Spinal cord (tissue), 10 donors: ENCODE results near the gene RTF2. TPM values are rescaled to one million over a fixed set of nuclear protein-coding genes. Genes with fewer than 3 reads are reported as not detected.

Experiments
- DNase-seq, 6 donors: peaks; one replicate each; pipeline versions ENCODE4 v3.0.0 to v3.0.0-alpha.2; 2013 to 2015; ENCODE audit warnings: low spot score in 6 of 6, low read depth in 4 of 6
- H3K27ac ChIP-seq: one replicate; pipeline ENCODE4 v1.5.1; 2013; ENCODE audit warnings: low read depth, low read length, control low read depth
- H3K27me3 ChIP-seq: one replicate; pipeline ENCODE4 v1.6.1; 2013; ENCODE audit warnings: low read length; ENCODE audit not compliant: control insufficient read depth, insufficient read depth
- H3K36me3 ChIP-seq: one replicate; pipeline ENCODE4 v1.6.1; 2013; ENCODE audit warnings: low read length; ENCODE audit not compliant: control insufficient read depth, insufficient read depth
- H3K4me1 ChIP-seq: one replicate; pipeline ENCODE4 v1.6.1; 2013; ENCODE audit warnings: low read length; ENCODE audit not compliant: control insufficient read depth, insufficient read depth
- H3K4me3 ChIP-seq: one replicate; pipeline ENCODE4 v1.5.1; 2013; ENCODE audit warnings: low read depth, low read length, control low read depth
- H3K9me3 ChIP-seq: one replicate; pipeline ENCODE4 v1.6.1; 2013; ENCODE audit warnings: low read length; ENCODE audit not compliant: control insufficient read depth, insufficient read depth
- WGBS: methylation state at CpG from one replicate; pipeline ENCODE4 v1.1.5; 2013; ENCODE audit warnings: missing lambda C conversion rate; ENCODE audit not compliant: insufficient coverage; 5-methylcytosine and 5-hydroxymethylcytosine counted together
- polyA plus RNA-seq, 2 donors: library from polyadenylated mRNA; unstranded; fragments of 120-200 nt; gene quantifications; one replicate each; pipeline ENCODE4 v1.2.1, GENCODE V29; 2013; ENCODE audit not compliant: insufficient read length in 2 of 2
- total RNA-seq, 2 donors: library from RNA; depleted of rRNA in 1 of 2; stranded (reverse); fragments of 120-200 nt in 1 of 2; fragments of >200 nt in 1 of 2; gene quantifications; one replicate each; pipeline versions ENCODE4 v1.2.3 to v1.2.4, GENCODE V29; 2013 to 2014
- donor health status: healthy.

Gene RTF2
- total and polyA plus RNA-seq, 4 donors = 63.3 to 128 (median 109) TPM

GRCh38 chr20:56506103-56506502 is 37.7 kb downstream of the RTF2 start:
- DNase-seq = no peak
- Histone ChIP-seq H3K36me3 (peaks cover 12% of the 10 kb centered on the region), H3K9me3 (no peaks in the 10 kb centered on the region), H3K27me3 (no peaks in the 10 kb centered on the region), H3K4me3 (no peak overlapping the region), H3K4me1 (no peaks in the 10 kb centered on the region), H3K27ac (no peak overlapping the region)
- WGBS = 83% methylated on average over 1 of the region's 3 CpGs

DNA sequence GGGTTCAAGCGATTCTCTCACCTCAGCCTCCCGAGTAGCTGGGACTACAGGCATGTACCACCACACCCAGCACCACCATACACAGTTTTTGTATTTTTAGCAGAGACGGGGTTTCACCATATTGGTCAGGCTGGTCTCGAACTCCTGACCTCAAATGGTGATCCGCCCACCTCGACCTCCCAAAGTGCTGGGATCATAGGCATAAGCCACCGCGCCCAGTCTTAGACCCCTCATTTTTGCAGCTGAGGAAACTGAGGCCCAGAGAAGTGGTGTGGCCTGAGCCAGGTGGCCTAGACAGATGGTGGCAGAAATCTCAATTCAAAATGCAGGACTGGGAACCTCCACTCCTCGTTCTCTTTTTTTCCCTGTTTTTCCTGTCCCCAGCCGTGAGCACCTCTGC is 43.5 kb downstream of the RTF2 start:
- Histone ChIP-seq H3K27ac (no peak overlapping the region), H3K27me3 (no peaks in the 10 kb centered on the region), H3K4me3 (no peak overlapping the region), H3K36me3 (peaks cover 27% of the 10 kb centered on the region), H3K4me1 (peaks cover 11% of the 10 kb centered on the region), H3K9me3 (no peaks in the 10 kb centered on the region)
- DNase-seq = no peak
- WGBS = 95% methylated on average over 9 of the region's 10 CpGs

DNA sequence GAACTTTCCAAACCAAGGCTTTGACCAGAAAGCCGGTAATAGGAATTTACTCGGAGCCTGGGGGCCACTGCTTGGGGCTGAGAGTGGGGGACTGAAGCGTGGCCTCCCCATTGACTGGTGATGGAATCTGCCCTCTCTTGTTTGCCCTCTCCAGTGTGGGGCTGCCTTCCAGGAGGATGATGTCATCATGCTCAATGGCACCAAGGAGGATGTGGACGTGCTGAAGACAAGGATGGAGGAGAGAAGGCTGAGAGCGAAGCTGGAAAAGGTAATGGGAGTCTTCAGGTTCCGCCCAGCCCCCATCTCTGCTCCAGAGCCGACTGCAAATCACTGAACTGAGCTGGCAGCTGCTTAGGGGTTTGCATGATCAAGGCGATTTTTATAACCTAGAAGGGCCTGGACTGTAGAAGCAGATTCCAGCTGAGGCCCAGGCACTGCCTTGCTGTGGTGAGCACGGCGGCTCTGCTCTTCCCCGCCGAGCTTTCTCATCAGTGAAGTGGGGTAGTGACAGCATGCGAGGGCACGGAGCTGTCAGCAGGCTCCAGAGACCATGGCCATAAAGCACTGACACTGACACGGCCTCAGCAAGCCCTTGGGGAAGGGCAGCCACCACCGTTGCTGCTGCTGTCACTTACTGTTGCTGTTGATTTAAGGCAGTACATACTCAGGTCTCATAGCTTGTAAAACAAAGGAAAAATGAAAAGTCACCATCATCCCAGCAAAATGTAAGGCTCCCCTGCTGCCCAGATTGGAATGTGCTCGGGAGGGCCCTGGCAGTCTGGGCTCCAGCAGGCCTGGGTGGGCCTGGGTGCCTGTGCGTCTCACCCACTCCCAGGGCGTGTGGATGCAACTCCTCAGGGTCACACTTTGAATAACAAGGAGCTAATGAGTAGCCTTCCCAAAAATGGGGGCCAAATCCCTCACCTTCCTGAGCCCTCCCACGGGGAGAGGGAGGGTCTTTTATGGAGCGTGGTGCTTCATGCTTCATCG is 45.0 kb downstream of the RTF2 start:
- H3K27me3 ChIP-seq = no peaks in the 10 kb centered on the region
- WGBS = 81% methylated on average over 21 of the region's 22 CpGs
- peaks cover 36% of the 10 kb centered on the region for H3K36me3 ChIP-seq
- H3K4me3 ChIP-seq = no peak overlapping the region
- no peak overlapping the region for H3K27ac ChIP-seq
- peak in 1 of 6 donors; percentile 44 for DNase-seq
- H3K4me1 ChIP-seq = peaks cover 11% of the 10 kb centered on the region
- H3K9me3 ChIP-seq = no peaks in the 10 kb centered on the region

DNA sequence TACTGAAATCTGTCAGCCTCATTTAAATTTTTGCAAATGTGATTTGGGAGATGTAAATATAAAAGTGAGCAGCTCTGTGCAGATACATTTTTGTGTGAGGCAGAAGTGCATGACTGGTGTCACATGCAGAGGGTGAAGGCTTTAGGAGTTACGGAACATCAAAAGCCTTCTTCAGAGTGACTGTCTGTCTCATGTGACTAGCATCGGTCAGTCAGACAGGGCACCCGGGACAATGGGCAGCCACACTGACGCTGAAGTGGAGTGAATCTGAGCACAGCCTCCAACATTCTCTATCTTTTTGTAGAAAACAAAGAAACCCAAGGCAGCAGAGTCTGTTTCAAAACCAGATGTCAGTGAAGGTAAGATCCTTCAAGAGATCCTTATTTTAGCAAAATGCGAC is 48.2 kb downstream of the RTF2 start:
- H3K27me3 ChIP-seq = no peaks in the 10 kb centered on the region
- no peak for DNase-seq
- H3K27ac ChIP-seq = no peak overlapping the region
- no peak overlapping the region for H3K4me3 ChIP-seq
- peaks cover 8% of the 10 kb centered on the region for H3K9me3 ChIP-seq
- 83% methylated on average over 4 of the region's 5 CpGs for WGBS
- H3K36me3 ChIP-seq = peaks cover 56% of the 10 kb centered on the region
- H3K4me1 ChIP-seq = peaks cover 11% of the 10 kb centered on the region

GRCh38 chr20:56517211-56517610 is 48.8 kb downstream of the RTF2 start:
- Histone ChIP-seq H3K36me3 (peaks cover 55% of the 10 kb centered on the region), H3K4me1 (peaks cover 11% of the 10 kb centered on the region), H3K27me3 (no peaks in the 10 kb centered on the region), H3K27ac (no peak overlapping the region), H3K4me3 (no peak overlapping the region), H3K9me3 (peaks cover 8% of the 10 kb centered on the region)
- DNase-seq = no peak
- 98% methylated on average over 7 of the region's 7 CpGs for WGBS

- Histone ChIP-seq H3K9me3 (peaks cover 8% of the 10 kb centered on the region), H3K27me3 (no peaks in the 10 kb centered on the region), H3K27ac (no peak overlapping the region), H3K36me3 (peaks cover 51% of the 10 kb centered on the region), H3K4me1 (peaks cover 11% of the 10 kb centered on the region), H3K4me3 (no peak overlapping the region)
- WGBS = 69% methylated on average over 8 of the region's 8 CpGs
- peak in 1 of 6 donors; percentile 43 for DNase-seq
Measured at GRCh38 chr20:56517641-56518040, 49.2 kb downstream of the RTF2 start.

- Histone ChIP-seq H3K4me1 (peaks cover 10% of the 10 kb centered on the region), H3K27ac (no peak overlapping the region), H3K4me3 (no peak overlapping the region), H3K9me3 (peaks cover 8% of the 10 kb centered on the region), H3K27me3 (no peaks in the 10 kb centered on the region), H3K36me3 (peaks cover 48% of the 10 kb centered on the region)
- WGBS = 96% methylated on average over 13 of the region's 14 CpGs
- no peak for DNase-seq
Measured at GRCh38 chr20:56518126-56518525, 49.7 kb downstream of the RTF2 start.

DNA sequence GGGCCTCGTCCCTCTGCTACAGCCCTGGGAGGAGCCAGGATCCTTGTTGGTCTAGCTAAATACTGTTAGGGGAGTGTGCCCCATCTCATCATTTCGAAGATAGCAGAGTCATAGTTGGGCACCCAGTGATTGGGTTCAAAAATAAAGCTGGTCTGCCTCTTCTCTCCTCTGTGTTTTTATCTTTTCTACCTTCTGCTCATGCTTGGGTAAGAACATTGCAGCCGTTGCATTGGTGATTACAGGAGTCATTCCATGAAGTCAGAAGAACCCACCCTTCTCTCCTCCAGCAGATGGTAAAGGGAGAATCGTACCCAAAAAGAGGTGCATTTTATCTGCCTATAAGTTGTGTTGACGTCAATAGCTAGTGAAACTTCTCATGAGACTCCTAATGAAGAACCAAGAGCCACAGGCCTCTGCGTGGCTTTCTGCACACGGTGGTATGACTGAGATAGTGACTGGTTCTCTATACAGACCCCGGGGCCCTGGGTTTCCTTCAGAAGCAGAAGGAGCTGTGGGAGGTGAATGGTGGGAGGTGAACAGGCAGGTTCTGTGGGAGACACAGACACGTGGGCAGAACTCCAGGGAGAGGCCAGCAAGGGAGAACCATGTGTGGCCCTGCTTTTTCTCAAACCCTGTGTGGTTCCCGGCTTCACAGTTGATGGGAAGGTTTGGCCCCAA is 50.4 kb downstream of the RTF2 start:
- Histone ChIP-seq H3K4me1 (peaks cover 2% of the 10 kb centered on the region), H3K27me3 (no peaks in the 10 kb centered on the region), H3K27ac (no peak overlapping the region), H3K36me3 (peaks cover 41% of the 10 kb centered on the region), H3K4me3 (no peak overlapping the region), H3K9me3 (peaks cover 8% of the 10 kb centered on the region)
- no peak for DNase-seq
- WGBS = 98% methylated on average over 7 of the region's 10 CpGs

GRCh38 chr20:56519551-56519950 is 51.1 kb downstream of the RTF2 start:
- Histone ChIP-seq H3K4me3 (no peak overlapping the region), H3K27me3 (no peaks in the 10 kb centered on the region), H3K27ac (no peak overlapping the region), H3K36me3 (peaks cover 39% of the 10 kb centered on the region), H3K9me3 (peaks cover 8% of the 10 kb centered on the region), H3K4me1 (no peaks in the 10 kb centered on the region)
- DNase-seq = no peak
- WGBS = 95% methylated on average over 8 of the region's 10 CpGs
